Heart right ventricle (tissue), 16 donors: ENCODE measurements around the gene ZNF276. TPM values are rescaled to one million over a fixed set of nuclear protein-coding genes. Genes with fewer than 3 reads are reported as not detected.
A peak's percentile ranks its signal among the peaks of the same experiment; 100 is the strongest.

Experiments
- ATAC-seq, 8 donors: fragments of 200-7000 bp; cut with Tn5 transposase; one replicate each; pipeline ENCODE4 v1.9.1; 2020; ENCODE audit warnings: mild to moderate bottlenecking in 8 of 8, moderate library complexity in 8 of 8, moderate number of reproducible peaks in 1 of 8
- DNase-seq, 2 donors: peaks; one replicate each; pipeline ENCODE4 v3.0.0-alpha.2; 2020
- H3K27ac ChIP-seq, 10 donors: fragments of 200-600 bp; sonication (generic) in 2 of 10; one replicate each; pipeline versions ENCODE4 v1.5.0 to v1.8.0; 2020 to 2022; ENCODE audit warnings: mild to moderate bottlenecking in 3 of 10
- H3K27me3 ChIP-seq, 7 donors: fragments of 200-600 bp; one replicate each; pipeline ENCODE4 v1.8.0; 2021 to 2022; ENCODE audit warnings: mild to moderate bottlenecking in 2 of 7
- H3K36me3 ChIP-seq, 9 donors: fragments of 200-600 bp; sonication (generic) in 1 of 9; one replicate each; pipeline versions ENCODE4 v1.5.0 to v1.8.0; 2020 to 2022; ENCODE audit warnings: mild to moderate bottlenecking in 2 of 9
- H3K4me1 ChIP-seq, 9 donors: fragments of 200-600 bp; sonication (generic) in 1 of 9; one replicate each; pipeline versions ENCODE4 v1.5.0 to v1.8.0; 2020 to 2022; ENCODE audit warnings: mild to moderate bottlenecking in 4 of 9
- H3K4me3 ChIP-seq, 10 donors: fragments of 200-600 bp; sonication (generic) in 2 of 10; one replicate each; pipeline versions ENCODE4 v1.5.0 to v1.8.0; 2020 to 2022; ENCODE audit warnings: mild to moderate bottlenecking in 7 of 10, moderate library complexity in 2 of 10
- H3K9me3 ChIP-seq, 11 donors: fragments of 200-600 bp in 10 of 11; sonication (generic) in 2 of 11; one replicate each; pipeline versions ENCODE4 v1.5.0 to v1.8.0; 2013 to 2022; ENCODE audit warnings: mild to moderate bottlenecking in 2 of 11, control low read depth in 1 of 11, moderate library complexity in 1 of 11
- CTCF ChIP-seq, 9 donors: fragments of 200-600 bp; sonication (generic) in 2 of 9; IDR thresholded peaks; one replicate each; pipeline versions ENCODE4 v1.5.0 to v1.8.0; 2021 to 2022; ENCODE audit warnings: antibody characterized with exemption in 9 of 9, mild to moderate bottlenecking in 5 of 9, moderate library complexity in 1 of 9
- WGBS, 2 donors: extraction: QIAGEN DNeasy Blood & Tissue Kit; methylation state at CpG; one replicate each; pipeline ENCODE4 v1.1.7; 2013; ENCODE audit warnings: inconsistent platforms in 1 of 2; 5-methylcytosine and 5-hydroxymethylcytosine counted together
- intact Hi-C, 10 donors: fragments of 100-400 bp; cut with DNase I; formaldehyde crosslinking; loops; one replicate each; pipeline versions ENCODE4 v1.11.1 to v1.14.2; 2022
- polyA plus RNA-seq, 2 donors: library from polyadenylated mRNA; stranded (reverse); fragments of 200-250 nt; gene quantifications; one replicate each; pipeline ENCODE4 v1.2.3, GENCODE V29; 2013
- total RNA-seq, 10 donors: library from RNA; stranded (reverse); fragmentation: NEBNext Ultra II Directional in 3 of 10; extraction: Animal tissue kit (Norgen Biotek cat#: 25700) in 3 of 10; gene quantifications; one replicate each; pipeline versions ENCODE4 v1.2.1 to v1.2.4, GENCODE V29; 2021 to 2023
- donor health status: Arrhythmogenic right ventricular cardiomyopathy.
- donor health status: ischemic (EF 13 %, LVEDD 7.1; RV severe dilation, severe dysfunction).
- donor health status: healthy with polysubstance abuse.
- donor health status: DM: no; HTN: yes; CAD: no.
- donor health status: DM: no; HTN: no; CAD: no.
- donor health status: ischemic (EF 25% LVEDD 6.9; RV normal size, moderate dysfunction).
- donor health status: ischemic (EF 25% LVEDD 5.7; RV mildly dilated, moderate dysfunction).
- donor health status: healthy.
- donor health status: DM: yes; HTN: yes; CAD: no.
- donor health status: Ischemic cardiomyopathy.
- donor health status: ischemic (EF 35%, LVEDD 5.7; RV mildly dilated, moderate dysfunction).
- donor health status: nonischemic (EF 11% LVEDD 7.7; RV severe dilation, severe dysfunction).
- donor health status: DM: yes; HTN: yes; CAD: no.
- donor health status: PGD.
- donor health status: ischemic (EF 29% LVEDD 5.4; RV normal size, mild dysfunction).
- donor health status: nonischemic (EF 23%, LVEDD 6.1; RV moderate dilation, normal function).

ZNF276 gene
- total and polyA plus RNA-seq, 12 donors, result 8.2 to 29.3 (median 12.8) TPM

- 45 to 64% methylated on average over 14 of the region's 14 CpGs for WGBS, 2 donors
- no peak overlapping the region for H3K4me3 ChIP-seq
- intact Hi-C loops, result no loop called here
- peaks cover 0 to 7% (median 0%) of the 10 kb centered on the region in 9 donors for H3K4me1 ChIP-seq
- no peak overlapping the region for H3K27ac ChIP-seq
- DNase-seq, result no peak
- peak in 2 of 8 donors; percentile 24 to 36 for ATAC-seq
- H3K27me3 ChIP-seq, result no peaks in the 10 kb centered on the region
- H3K9me3 ChIP-seq, result no peaks in the 10 kb centered on the region
- TF ChIP-seq CTCF (IDR thresholded peaks at IDR 0.05), result no peak
- H3K36me3 ChIP-seq, result peaks cover 12 to 96% (median 57%) of the 10 kb centered on the region in 9 donors
Observed at GRCh38 chr16:89729863-89730593, 8.7 kb downstream of the ZNF276 start.

GRCh38 chr16:89730610-89731234, 9.4 kb downstream of the ZNF276 start:
- Histone ChIP-seq H3K4me3 (no peak overlapping the region), H3K9me3 (no peaks in the 10 kb centered on the region), H3K27me3 (no peaks in the 10 kb centered on the region), H3K36me3 (peaks cover 12 to 96% (median 63%) of the 10 kb centered on the region in 9 donors), H3K27ac (no peak overlapping the region), H3K4me1 (peaks cover 0 to 3% (median 0%) of the 10 kb centered on the region in 9 donors)
- peak in 2 of 8 donors; percentile 10 to 18 for ATAC-seq
- no peak for DNase-seq
- WGBS, 2 donors, result 75 to 78% methylated on average over 22 of the region's 22 CpGs
- intact Hi-C loops, result no loop called here
- no peak for TF ChIP-seq CTCF (IDR thresholded peaks at IDR 0.05)

DNA sequence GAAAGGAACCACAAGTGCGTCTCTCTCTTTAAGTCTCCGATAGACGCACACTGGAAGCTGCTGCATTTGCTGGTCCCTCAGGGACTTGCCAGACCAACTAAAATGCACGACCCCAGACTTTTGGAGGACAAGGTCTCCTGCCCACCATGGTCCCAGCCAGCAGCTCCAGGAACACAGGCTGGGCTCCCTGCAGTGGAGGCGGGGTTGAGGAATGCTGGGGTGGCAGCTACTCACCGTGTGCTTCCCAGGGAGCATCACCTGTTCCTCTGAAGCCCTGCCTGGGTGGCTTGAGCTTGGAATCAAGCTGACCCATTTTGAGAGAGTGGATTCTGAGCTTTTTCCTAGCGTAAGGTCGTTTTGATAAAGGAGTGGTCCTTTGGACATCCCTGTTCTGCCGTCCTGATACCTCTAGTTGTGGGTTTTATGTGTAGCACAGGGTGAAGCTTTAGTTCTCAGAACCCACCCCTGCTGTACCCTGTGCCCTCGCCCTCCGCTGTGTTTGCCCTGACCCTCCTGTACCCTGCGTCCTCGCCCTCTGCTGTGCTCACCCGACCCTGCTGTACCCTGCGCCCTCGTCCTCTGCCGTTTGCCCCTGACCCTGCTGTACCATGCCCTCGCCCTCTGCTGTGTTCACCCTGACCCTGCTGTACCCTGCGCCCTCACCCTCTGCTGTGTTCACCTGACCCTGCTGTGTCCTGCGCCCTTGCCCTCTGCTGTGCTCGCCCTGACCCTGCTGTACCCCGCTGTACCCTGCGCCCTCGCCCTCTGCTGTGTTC, 11.0 kb downstream of the ZNF276 start:
- Histone ChIP-seq H3K4me1 (peaks cover 0 to 3% (median 0%) of the 10 kb centered on the region in 9 donors), H3K9me3 (no peaks in the 10 kb centered on the region), H3K36me3 (peaks cover 17 to 96% (median 67%) of the 10 kb centered on the region in 9 donors), H3K27me3 (no peaks in the 10 kb centered on the region), H3K27ac (no peak overlapping the region), H3K4me3 (no peak overlapping the region)
- no peak for DNase-seq
- ATAC-seq, result peak in 1 of 8 donors; percentile 15
- WGBS, 2 donors, result 90 to 92% methylated on average over 24 of the region's 24 CpGs
- intact Hi-C loops, result no loop called here
- no peak for TF ChIP-seq CTCF (IDR thresholded peaks at IDR 0.05)

DNA sequence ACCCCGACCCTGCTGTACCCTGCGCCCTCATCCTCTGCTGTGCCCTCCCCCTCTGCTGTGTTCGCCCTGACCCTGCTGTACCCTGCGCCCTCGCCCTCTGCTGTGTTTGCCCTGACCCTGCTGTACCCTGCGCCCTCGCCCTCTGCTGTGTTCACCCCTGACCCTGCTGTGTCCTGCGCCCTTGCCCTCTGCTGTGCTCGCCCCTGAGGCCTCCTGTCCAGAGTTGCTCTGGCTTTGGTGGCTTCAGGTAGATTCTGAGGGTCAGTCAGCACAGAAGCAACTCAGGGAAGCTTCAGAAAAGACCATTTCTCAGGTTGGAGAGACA, 11.5 kb downstream of the ZNF276 start:
- intact Hi-C loops, result no loop called here
- peaks cover 14 to 96% (median 67%) of the 10 kb centered on the region in 9 donors for H3K36me3 ChIP-seq
- WGBS, 2 donors, result 96% methylated on average over 9 of the region's 9 CpGs

More for the DNA sequence above, 11.5 kb downstream of the ZNF276 start:
- DNase-seq (no peak), ATAC-seq (no peak)
- no peaks in the 10 kb centered on the region for H3K27me3 ChIP-seq
- no peak overlapping the region for H3K4me3 ChIP-seq
- no peak overlapping the region for H3K27ac ChIP-seq
- peaks cover 0 to 3% (median 0%) of the 10 kb centered on the region in 9 donors for H3K4me1 ChIP-seq
- no peaks in the 10 kb centered on the region for H3K9me3 ChIP-seq
- no peak for TF ChIP-seq CTCF (IDR thresholded peaks at IDR 0.05)
